GM18858 (cell line): ENCODE data around the gene ENDOG.
"Not testable (repeated sequence)": the region's sequence is repeated elsewhere in the genome, so short reads cannot be mapped to it uniquely, and the experiment has no call there.

ENCODE experiments used
- ATAC-seq: cut with Tn5 transposase; IDR thresholded peaks from one replicate; pipeline ENCODE4 v1.9.1; 2021; ENCODE audit not compliant: unreplicated experiment

The ENDOG gene

GRCh38 chr9:128828267-128828666, 10.0 kb downstream of the ENDOG start:
- ATAC-seq, result no peak

DNA sequence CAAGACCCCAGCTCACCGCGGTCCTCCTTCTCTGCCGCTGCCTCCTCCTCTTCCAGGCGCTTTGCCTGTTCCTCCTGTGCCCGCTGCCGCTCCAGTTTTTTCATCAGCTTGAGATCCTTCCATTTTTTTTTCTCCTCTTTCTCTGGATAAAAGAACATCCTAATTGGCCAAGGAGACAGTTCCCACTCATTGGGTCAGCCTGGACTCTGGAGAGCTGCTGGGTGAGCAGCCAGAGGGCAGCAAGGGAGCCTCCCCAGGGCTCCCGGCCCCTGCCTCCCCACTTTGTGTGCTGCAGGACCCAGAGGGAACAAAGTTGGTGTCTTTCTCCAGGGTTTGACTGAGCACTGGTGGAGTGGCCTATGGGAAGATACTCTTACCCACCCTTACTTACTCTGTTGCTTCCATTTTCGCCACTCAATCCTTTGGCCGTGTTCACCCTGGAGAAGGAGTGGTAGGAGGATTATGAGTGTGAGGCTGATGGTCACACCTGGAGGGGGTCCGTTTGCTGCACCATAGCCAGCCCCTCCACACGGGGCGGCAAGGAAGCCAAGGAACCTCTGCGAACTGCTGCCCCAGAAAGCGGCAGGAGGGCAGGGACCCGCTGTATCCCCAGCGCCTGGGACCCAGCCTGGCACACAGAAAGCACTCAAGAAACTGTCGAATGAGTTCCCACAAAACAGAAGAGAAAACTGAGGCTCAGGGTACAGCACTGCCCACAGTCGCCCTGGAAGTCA, 10.6 kb downstream of the ENDOG start:
- ATAC-seq, result no peak

DNA sequence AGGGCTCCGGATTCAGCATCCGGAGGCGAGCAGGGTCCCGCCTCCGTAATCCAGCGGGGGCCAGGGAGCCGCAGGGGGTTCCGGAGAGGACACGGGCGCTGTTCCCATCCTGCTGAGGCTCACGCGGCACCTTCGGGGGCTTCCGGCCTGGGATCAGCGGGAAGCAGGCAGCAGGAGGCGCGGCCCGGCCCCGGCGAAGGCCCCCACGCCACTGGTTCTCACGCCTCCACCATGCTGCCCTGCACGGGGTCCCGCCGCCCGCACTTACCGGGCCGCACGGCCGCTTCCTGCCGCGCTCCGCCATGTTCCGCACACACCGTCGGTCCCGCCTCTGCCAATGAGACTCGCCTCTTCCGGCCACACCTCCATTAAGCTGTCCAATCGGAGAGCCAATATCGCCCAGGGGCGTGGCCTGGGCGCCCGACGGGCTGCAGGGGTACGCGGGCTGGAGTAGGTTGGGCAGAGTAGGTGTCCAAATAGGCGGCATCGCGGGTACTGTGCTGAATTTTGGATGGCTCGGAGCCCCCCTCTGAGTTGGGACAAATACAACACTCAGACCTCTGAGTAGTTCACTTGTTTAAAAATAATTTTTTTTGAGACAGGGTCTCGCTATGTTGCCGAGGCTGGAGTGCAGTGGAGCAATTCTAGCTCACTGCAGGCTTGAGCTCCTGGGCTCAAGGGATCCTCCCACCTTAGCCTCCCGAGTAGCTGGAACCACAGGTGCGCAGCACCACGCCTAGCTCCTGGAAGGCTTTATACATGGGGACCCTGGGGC, 11.4 kb downstream of the ENDOG start, which contains the start of gene SPOUT1:
SPOUT1 (minus strand) TSS at position 318 of the 775 bp plus-strand sequence; CDS start at position 304, 14 bp downstream.
- peak; percentile 93 for ATAC-seq

- no peak for ATAC-seq
Observed at GRCh38 chr9:128833696-128834095, 15.4 kb downstream of the ENDOG start.

- no peak for ATAC-seq
Observed at GRCh38 chr9:128835246-128836210, 17.2 kb downstream of the ENDOG start.

GRCh38 chr9:128836509-128837145, 18.3 kb downstream of the ENDOG start:
- ATAC-seq, result no peak

- no peak for ATAC-seq
Observed at GRCh38 chr9:128838338-128838737, 20.0 kb downstream of the ENDOG start.

- no peak for ATAC-seq
Observed at GRCh38 chr9:128840524-128840923, 22.2 kb downstream of the ENDOG start.

DNA sequence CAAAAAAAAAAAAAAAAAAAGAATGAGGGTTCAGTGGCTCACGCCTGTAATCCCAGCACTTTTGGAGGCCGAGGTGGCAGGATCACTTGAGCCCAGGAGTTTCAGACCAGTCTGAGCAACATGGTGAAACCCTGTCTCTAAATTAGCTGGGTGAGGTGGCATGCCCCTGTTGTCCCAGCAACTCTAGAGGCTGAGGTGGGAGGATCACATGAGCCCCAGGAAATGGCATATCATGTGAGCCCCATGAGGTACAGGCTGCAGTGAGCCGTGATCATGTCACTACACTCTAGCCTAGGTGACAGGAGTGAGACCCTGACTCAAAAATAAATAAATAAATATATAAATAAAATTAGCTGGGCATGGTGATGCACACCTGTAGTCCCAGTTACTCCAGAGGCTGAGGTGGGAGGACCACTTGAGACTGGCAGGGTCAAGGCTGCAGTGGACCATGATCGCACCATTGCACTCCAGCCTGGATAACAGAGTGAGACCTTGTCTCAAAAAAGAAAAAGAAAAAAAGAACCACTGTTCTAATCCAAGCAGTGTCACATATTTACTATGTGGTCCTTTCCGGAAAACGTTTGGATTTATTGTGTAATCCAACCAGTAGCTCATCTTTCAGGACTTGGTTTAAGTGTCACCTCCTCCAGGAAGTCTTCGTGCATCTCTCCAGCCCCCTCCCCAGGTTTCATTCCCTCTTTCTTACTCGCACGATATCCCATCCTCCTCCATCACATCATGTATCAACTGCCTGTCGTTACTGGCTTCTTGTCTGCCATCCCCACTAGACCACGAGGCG, 23.6 kb downstream of the ENDOG start:
- no peak for ATAC-seq

GRCh38 chr9:128843171-128843570, 24.9 kb downstream of the ENDOG start:
- ATAC-seq, result not testable (repeated sequence)

- ATAC-seq, result no peak
Observed at GRCh38 chr9:128845186-128845931, 27.1 kb downstream of the ENDOG start.

DNA sequence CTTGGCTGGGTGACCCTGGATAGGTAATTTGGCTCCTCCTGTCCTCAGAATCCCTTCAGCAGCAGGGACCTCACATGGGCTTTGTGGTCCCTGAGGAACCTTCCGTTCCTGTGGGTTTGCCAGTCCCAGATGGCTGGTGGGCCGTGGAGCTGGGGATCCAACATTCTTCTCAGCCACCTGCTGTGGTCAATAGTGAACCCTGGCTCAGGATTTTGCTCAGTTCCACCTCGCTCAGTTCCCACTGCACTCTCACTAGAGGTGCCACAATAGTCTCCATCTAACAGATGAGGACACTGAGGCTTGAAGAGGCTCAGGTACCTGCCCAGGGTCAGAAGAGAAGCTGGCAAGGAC, 28.4 kb downstream of the ENDOG start:
- ATAC-seq, result no peak

DNA sequence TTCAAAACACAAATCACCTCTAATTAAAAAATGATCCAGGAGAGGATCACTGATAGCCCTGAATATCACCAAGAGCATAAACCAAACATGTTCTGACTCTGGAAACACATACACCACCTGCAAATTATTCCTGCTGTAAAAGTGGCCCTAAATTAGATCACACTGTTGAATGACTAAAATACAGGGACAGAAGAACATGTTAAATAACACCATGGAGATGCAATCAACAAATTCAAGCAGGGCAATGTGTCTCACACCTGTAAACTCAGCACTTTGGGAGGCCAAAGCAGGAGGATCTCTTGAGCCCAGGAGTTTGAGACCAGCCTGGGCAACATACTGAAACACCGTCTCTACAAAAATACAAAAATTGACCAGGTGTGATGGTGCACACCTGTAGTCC, 29.5 kb downstream of the ENDOG start:
- ATAC-seq, result no peak

DNA sequence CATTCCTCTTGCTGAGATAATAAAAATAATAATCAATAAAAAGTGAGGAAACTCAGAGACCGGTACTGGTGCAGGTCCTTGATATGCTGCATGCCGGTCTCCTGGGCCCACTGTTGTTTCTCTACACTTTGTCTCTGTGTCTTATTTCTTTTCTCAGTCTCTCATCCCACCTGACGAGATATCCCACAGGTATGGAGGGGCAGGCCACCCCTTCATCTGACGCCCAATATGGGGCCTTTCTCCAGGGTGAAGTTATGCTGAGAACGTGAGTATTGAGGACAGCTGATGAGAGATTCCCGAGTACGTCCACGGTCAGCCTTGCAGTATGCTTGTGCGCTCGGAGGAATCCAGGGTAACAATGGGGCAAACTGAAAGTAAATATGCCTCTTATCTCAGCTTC, 32.7 kb downstream of the ENDOG start:
- not testable (repeated sequence) for ATAC-seq

- ATAC-seq, result not testable (repeated sequence)
Observed at GRCh38 chr9:128851779-128852600, 33.7 kb downstream of the ENDOG start.

GRCh38 chr9:128852646-128853045, 34.3 kb downstream of the ENDOG start:
- ATAC-seq, result not testable (repeated sequence)

GRCh38 chr9:128854454-128854853, 36.2 kb downstream of the ENDOG start:
- not testable (repeated sequence) for ATAC-seq

DNA sequence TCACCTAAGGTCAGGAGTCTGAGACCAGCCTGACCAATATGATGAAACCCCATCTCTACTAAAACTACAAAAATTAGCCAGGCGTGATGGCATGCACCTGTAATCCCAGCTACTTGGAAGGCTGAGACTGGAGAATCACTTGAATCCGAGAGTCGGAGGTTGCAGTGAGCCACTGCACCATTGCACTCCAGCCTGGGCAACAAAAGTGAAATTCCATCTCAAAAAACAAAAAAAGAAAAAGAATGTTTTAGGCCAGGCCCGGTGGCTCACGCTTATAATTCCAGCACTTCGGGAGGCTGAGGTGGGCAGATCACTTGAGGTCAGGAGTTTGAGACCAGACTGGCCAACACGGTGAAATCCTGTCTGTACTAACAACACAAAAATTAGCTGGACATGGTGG, 40.2 kb downstream of the ENDOG start:
- ATAC-seq, result not testable (repeated sequence)
